GM21447 (cell line): Measurements from ENCODE around the gene STOML1.

ENCODE experiments used
- ATAC-seq: cut with Tn5 transposase; IDR thresholded peaks from one replicate; pipeline ENCODE4 v1.9.1; 2021; ENCODE audit not compliant: unreplicated experiment

STOML1 gene

GRCh38 chr15:73991726-73992593, at the start of gene STOML1:
Gene STOML1 (minus strand): TSS chr15:73992295. CDS start chr15:73992223, 72 bp downstream.
- ATAC-seq = peak; percentile 54

- ATAC-seq = no peak
These were observed 49.2 kb upstream of the STOML1 start for GRCh38 chr15:74041311-74041756.

- no peak for ATAC-seq
These were observed 48.2 kb upstream of the STOML1 start for GRCh38 chr15:74040109-74040850.

GRCh38 chr15:74039656-74040010, 47.5 kb upstream of the STOML1 start:
- ATAC-seq = no peak

GRCh38 chr15:74038707-74039655, 46.9 kb upstream of the STOML1 start:
- no peak for ATAC-seq

GRCh38 chr15:74037171-74038117, 45.3 kb upstream of the STOML1 start:
- ATAC-seq = no peak

GRCh38 chr15:74036271-74037170, 44.4 kb upstream of the STOML1 start:
- no peak for ATAC-seq

- no peak for ATAC-seq
These were observed 43.3 kb upstream of the STOML1 start for GRCh38 chr15:74035121-74036017.

- no peak for ATAC-seq
These were observed 42.2 kb upstream of the STOML1 start for GRCh38 chr15:74034206-74034755.

- ATAC-seq = no peak
These were observed 40.8 kb upstream of the STOML1 start for GRCh38 chr15:74032606-74033561.

- ATAC-seq = no peak
These were observed 40.0 kb upstream of the STOML1 start for GRCh38 chr15:74032046-74032445.

GRCh38 chr15:74028646-74029045, 36.6 kb upstream of the STOML1 start:
- no peak for ATAC-seq

- no peak for ATAC-seq
These were observed 35.6 kb upstream of the STOML1 start for GRCh38 chr15:74027688-74028087.

- ATAC-seq = no peak
These were observed 33.3 kb upstream of the STOML1 start for GRCh38 chr15:74025436-74025835.

- ATAC-seq = no peak
These were observed 32.6 kb upstream of the STOML1 start for GRCh38 chr15:74024687-74025086.

- no peak for ATAC-seq
These were observed 30.8 kb upstream of the STOML1 start for GRCh38 chr15:74022706-74023470.
